NCI-H69 (cell line): ENCODE results near the gene SHISAL1.
"Not testable (repeated sequence)": the region's sequence is repeated elsewhere in the genome, so short reads cannot be mapped to it uniquely, and the experiment has no call there.

Experiments used
- DNase-seq: peaks from one replicate; lab custom pipeline; 2025; lab: John Stamatoyannopoulos, UW

SHISAL1 gene

GRCh38 chr22:44328326-44328725 lies 15.6 kb upstream of the SHISAL1 start:
- peak; percentile 59 for DNase-seq

GRCh38 chr22:44326491-44326885 lies 13.7 kb upstream of the SHISAL1 start:
- DNase-seq: no peak

DNA sequence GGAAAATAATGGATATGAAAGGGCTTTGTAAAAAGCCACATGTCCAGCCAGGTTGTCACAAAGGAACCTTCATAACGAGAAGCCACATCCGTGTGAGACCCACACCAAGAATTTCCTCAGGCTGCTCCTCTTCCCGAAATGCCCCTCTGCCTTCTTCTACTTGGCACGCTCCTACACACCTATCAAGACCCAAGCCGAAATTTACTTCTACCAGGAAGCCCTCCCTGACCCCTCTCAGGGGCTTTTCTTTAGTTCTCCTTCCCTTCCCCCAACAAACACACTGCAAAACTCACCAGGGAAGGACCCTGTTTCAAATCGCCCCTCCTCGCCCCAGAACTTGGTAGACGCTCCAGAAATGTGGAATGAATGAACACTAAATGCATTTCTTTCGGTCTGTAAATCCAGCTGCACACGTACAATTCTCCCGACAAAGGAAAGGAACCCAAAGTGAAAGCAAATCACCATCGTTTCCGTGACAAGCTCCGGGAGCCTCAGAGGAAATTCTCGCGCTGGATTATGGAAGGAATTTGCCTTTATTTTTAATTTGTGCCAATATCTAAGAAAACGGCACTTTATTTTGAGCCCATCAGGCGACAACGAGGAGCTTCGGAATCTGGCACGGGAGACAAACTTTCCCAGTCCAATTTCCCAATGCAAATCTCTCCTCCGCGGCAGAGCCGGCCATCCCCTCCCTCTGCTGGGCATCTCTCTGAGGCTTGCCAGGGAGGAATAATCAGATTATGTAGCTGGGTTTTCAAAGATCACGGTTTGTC lies 13.2 kb upstream of the SHISAL1 start:
- DNase-seq: no peak

- DNase-seq: not testable (repeated sequence)
Observed at GRCh38 chr22:44323140-44323790, 10.5 kb upstream of the SHISAL1 start.

- DNase-seq: no peak
Observed at GRCh38 chr22:44319685-44320084, 6.9 kb upstream of the SHISAL1 start.

DNA sequence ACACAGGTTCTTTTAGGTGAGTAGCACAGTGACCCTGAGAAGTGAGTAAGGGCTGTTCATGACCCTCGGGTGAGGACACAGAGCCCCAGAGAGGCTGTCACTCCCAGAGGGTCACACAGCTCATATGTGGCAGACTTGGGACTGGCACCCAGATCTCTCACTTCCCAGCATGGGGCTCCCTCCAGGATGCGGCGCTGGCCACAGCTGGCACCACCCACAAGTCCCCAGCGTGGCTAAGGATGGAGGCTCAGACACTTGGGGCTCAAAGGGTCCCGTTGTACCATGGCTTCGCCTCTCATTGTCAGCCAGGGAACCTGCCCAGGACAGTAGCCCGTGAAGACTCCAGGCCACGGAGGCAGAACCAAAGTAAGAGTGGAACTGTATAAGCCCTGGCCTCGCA lies 6.0 kb upstream of the SHISAL1 start:
- no peak for DNase-seq

- no peak for DNase-seq
Observed at GRCh38 chr22:44317886-44318637, 5.3 kb upstream of the SHISAL1 start.

GRCh38 chr22:44317123-44317444 lies 4.3 kb upstream of the SHISAL1 start:
- no peak for DNase-seq

- DNase-seq: peak; percentile 92
Observed at GRCh38 chr22:44316393-44317122, 3.8 kb upstream of the SHISAL1 start.

GRCh38 chr22:44314425-44315067 lies 1.8 kb upstream of the SHISAL1 start:
- no peak for DNase-seq

- DNase-seq: no peak
Observed at GRCh38 chr22:44313385-44314006, 745 bp upstream of the SHISAL1 start.

- DNase-seq: no peak
Observed at GRCh38 chr22:44311855-44312170, 938 bp downstream of the SHISAL1 start.

DNA sequence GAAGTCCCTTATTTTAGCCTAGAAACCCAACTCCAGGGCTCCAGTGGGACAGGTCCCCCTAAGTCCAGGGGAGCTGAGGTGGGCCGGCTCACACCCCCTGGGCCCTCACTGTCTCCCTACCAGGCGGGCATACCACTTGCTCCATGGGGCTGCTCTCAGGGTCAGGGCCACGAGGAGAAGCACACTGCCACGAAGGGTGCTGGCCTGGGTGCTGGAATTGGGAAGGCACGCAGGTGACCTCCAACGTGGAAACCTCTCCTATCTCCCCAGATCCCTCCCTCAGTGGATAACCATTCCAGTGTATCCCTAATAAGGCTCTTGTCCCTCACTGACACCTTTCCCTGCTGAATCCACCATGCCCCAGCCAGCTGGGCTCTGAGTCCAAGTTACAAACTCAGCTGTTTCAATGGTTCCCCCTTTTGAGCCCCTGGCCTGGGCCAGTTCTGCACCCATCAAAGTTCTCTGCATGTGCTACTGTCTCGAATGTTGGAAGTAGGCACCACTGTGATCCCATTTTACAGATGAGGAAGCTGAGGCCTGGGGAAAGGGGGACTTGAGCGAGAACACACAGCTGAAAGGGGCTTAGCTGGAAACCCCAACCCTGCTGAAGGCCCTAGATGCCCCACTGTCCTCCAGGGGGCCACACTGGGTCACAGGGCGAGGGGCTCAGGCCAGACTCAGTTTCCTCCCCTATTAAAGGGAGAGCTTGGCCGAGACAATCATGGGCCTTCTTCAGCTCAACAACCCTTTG lies 1.5 kb downstream of the SHISAL1 start:
- DNase-seq: no peak

DNA sequence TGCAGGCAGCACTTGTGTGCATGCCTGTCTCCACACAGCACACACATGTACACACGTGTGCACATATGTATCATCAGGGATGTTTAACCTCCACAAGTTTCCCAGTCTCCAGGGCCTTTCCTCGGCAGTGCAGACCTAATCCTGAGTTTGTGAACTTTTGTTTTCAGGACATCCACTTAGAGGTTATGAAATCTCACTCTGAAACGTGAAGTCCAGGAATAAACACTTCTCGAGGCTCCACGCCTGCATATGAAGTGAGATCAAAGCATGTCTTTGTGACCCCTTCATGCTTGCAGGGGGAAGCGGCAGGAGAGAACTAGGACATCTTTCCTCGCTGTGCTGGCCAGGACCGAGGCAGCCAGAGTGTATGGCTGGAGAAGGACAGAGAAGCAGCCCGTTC lies 3.1 kb downstream of the SHISAL1 start:
- DNase-seq: no peak

GRCh38 chr22:44309137-44309536 lies 3.6 kb downstream of the SHISAL1 start:
- DNase-seq: no peak

DNA sequence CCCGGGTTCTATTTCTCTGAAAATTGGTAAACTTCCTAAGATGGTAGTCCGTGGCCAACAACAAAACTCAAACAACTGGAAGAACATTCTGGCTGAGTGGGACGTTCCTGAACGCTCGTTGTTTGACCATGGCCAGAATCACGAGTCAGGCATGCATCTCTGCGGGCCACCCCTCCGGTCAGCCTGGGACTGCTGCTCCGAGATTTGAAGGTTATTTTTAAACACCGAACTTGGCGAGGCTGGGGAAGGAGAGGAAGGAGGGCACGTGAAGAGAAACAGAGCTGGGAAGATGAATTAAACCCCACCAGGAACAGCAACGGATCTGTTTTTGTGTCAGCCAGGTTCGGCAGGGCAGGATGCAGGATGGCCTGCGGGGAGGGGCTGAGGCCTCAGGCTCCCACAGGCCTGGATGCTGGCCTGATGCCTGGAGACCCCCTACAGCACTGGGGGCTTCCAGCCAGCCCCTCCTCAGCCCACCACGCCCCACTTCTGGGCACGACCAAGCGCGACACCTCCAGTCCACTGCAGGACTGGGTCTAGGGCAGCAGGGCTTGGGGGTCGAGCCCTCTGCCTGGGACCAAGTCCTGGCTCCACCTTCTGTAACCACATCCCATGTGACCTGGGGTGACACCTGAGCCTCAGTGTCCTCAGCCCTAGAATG lies 5.1 kb downstream of the SHISAL1 start:
- DNase-seq: no peak

- no peak for DNase-seq
Observed at GRCh38 chr22:44305888-44306287, 6.9 kb downstream of the SHISAL1 start.

DNA sequence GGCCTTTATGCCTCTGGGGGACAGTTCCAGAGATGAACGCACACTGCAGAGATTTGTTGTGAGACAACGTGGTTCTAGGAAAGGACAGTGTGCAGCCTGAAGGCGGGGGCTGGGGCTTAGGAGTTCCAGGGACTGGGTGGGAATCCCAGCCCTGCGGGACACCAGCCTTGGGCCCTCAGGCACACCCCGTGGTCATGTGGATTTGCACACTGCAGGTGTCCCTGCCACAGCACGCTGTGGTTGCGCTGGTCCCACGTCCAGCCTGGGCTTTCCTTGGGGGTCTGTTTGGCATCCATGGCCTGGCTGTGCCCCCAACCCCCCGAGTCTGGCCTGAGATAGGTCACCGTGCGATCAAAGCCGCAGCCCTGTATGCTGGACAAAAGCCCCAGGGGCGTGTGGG lies 7.3 kb downstream of the SHISAL1 start:
- no peak for DNase-seq

- DNase-seq: no peak
Observed at GRCh38 chr22:44304911-44305310, 7.8 kb downstream of the SHISAL1 start.

GRCh38 chr22:44304354-44304753 lies 8.4 kb downstream of the SHISAL1 start:
- DNase-seq: no peak
